Keratinocyte (primary cell): ENCODE data around the gene GTF3C4. TPM values are rescaled to one million over a fixed set of nuclear protein-coding genes. Genes with fewer than 3 reads are reported as not detected.

ENCODE experiments used
- DNase-seq: peaks from one replicate; pipeline ENCODE4 v3.0.0-alpha.2; 2011; ENCODE audit warnings: low read depth, missing footprints, low spot score
- FAIRE-seq: peaks from 2 replicates; lab custom pipeline; 2011; peaks lifted over from hg19 to GRCh38; lab: Jason Lieb, UNC
- H2AFZ ChIP-seq: 2 replicates; pipeline ENCODE4 v1.6.0; 2012; ENCODE audit warnings: low read length, control low read depth, inconsistent platforms; ENCODE audit not compliant: control insufficient read depth
- H3K27ac ChIP-seq: 2 replicates; pipeline ENCODE4 v1.5.1; 2011; ENCODE audit warnings: low read length; ENCODE audit not compliant: control insufficient read depth, insufficient read depth
- H3K27me3 ChIP-seq: 3 replicates; pipeline ENCODE4 v1.6.0; 2011; ENCODE audit warnings: low read length; ENCODE audit not compliant: control insufficient read depth, insufficient read depth; ENCODE audit errors: extremely low read depth
- H3K36me3 ChIP-seq, 2 experiments: 2 replicates in 1 of 2; 3 replicates in 1 of 2; pipeline ENCODE4 v1.5.1; 2011; ENCODE audit warnings: low read length in 2 of 2, mild to moderate bottlenecking in 1 of 2; ENCODE audit not compliant: control insufficient read depth in 2 of 2, insufficient read depth in 2 of 2; ENCODE audit errors: extremely low read depth in 1 of 2
- H3K4me1 ChIP-seq: 3 replicates; pipeline ENCODE4 v1.5.1; 2011; ENCODE audit warnings: low read length; ENCODE audit not compliant: control insufficient read depth, insufficient read depth; ENCODE audit errors: extremely low read depth
- H3K4me2 ChIP-seq: 3 replicates; pipeline ENCODE4 v1.6.0; 2011; ENCODE audit warnings: low read depth, low read length; ENCODE audit not compliant: control insufficient read depth, insufficient read depth; ENCODE audit errors: extremely low read depth
- H3K4me3 ChIP-seq, 3 experiments: fragments of 200-600 bp in 1 of 3; sonication (generic) in 1 of 3; 2 replicates in 2 of 3; 3 replicates in 1 of 3; pipeline ENCODE4 v1.5.1; 2011 to 2016; ENCODE audit warnings: low read length in 3 of 3, mild to moderate bottlenecking in 3 of 3, control low read depth in 2 of 3, inconsistent platforms in 1 of 3, low read depth in 1 of 3, mixed read lengths in 1 of 3, mixed run types in 1 of 3, moderate library complexity in 1 of 3; ENCODE audit not compliant: control insufficient read depth in 2 of 3, insufficient read depth in 2 of 3; ENCODE audit errors: extremely low read depth in 1 of 3
- H3K79me2 ChIP-seq: 2 replicates; pipeline ENCODE4 v1.6.0; 2012; ENCODE audit warnings: low read length; ENCODE audit not compliant: control insufficient read depth, insufficient read depth
- H3K9ac ChIP-seq: 3 replicates; pipeline ENCODE4 v1.6.0; 2011; ENCODE audit warnings: low read length; ENCODE audit not compliant: control insufficient read depth, insufficient read depth; ENCODE audit errors: extremely low read depth
- H3K9me1 ChIP-seq: 3 replicates; pipeline ENCODE4 v1.6.0; 2011; ENCODE audit warnings: low read length; ENCODE audit not compliant: control insufficient read depth, insufficient read depth; ENCODE audit errors: extremely low read depth
- H3K9me3 ChIP-seq: 2 replicates; pipeline ENCODE4 v1.5.1; 2012; ENCODE audit warnings: low read depth, low read length; ENCODE audit not compliant: control insufficient read depth
- H4K20me1 ChIP-seq: 3 replicates; pipeline ENCODE4 v1.6.0; 2011; ENCODE audit warnings: low read length; ENCODE audit not compliant: control insufficient read depth, insufficient read depth; ENCODE audit errors: extremely low read depth
- CTCF ChIP-seq, 3 experiments: IDR thresholded peaks in 1 of 3; conservative IDR thresholded peaks in 1 of 3; optimal IDR thresholded peaks in 1 of 3; 2 replicates in 2 of 3; 3 replicates in 1 of 3; pipeline versions ENCODE3 to v1.5.1; 2011; ENCODE audit warnings: low read length in 3 of 3, mild to moderate bottlenecking in 3 of 3, moderate library complexity in 2 of 3, control low read depth in 1 of 3, inconsistent platforms in 1 of 3; ENCODE audit not compliant: insufficient read depth in 2 of 3; ENCODE audit errors: extremely low read depth in 1 of 3
- EZH2 ChIP-seq: IDR thresholded peaks from one replicate; pipeline ENCODE4 v1.6.1; 2012; ENCODE audit warnings: inconsistent platforms, mild to moderate bottlenecking, low read length, moderate library complexity
- dilution Hi-C: fragments of 300-500 bp; cut with MboI; formaldehyde crosslinking; loops from one replicate; pipeline ENCODE4 v1.7.0; 2020; ENCODE audit warnings: low sequenced_read_pairs; ENCODE audit not compliant: extremely low pct_ligation_motif_present
- polyA plus RNA-seq, 5 experiments: library from polyadenylated mRNA; depleted of rRNA in 3 of 5; stranded (reverse) in 3 of 5; stranded (forward) in 1 of 5; unstranded in 1 of 5; fragments of >200 nt; gene quantifications; 1 replicate in 1 of 5; 2 replicates in 3 of 5; 3 replicates in 1 of 5; pipeline versions ENCODE4 v1.2.1 to v1.2.3, GENCODE V29; 2011 to 2012; ENCODE audit warnings: missing spikeins in 2 of 5, low read depth in 1 of 5, low replicate concordance in 1 of 5

GTF3C4 gene
- polyA plus RNA-seq, 1 donor (not counting 4 experiments of a cell fraction or from before 2014, with no cell fraction given), result 7.7 TPM

- no peak overlapping the region for H3K4me2 ChIP-seq
- no peaks in the 10 kb centered on the region for H3K27me3 ChIP-seq
- dilution Hi-C loops, result no loop called here
- H3K4me1 ChIP-seq, result peaks cover 16% of the 10 kb centered on the region
- no peak overlapping the region for H2AFZ ChIP-seq
- FAIRE-seq (no peak), DNase-seq (no peak)
- TF ChIP-seq CTCF (optimal IDR thresholded peaks at IDR 0.05 in 1 of 3, IDR thresholded peaks at IDR 0.05 in 1 of 3, conservative IDR thresholded peaks at IDR 0.05 in 1 of 3; ENCODE audit: extremely low read depth in 1 of 3, insufficient read depth in 2 of 3, low read length in 3 of 3) (peak; percentile 25 to 46 (median 43)), EZH2 (no peak)
- no peak overlapping the region for H3K4me3 ChIP-seq
- H3K9ac ChIP-seq, result no peak overlapping the region
- peaks cover 3% of the 10 kb centered on the region for H4K20me1 ChIP-seq
- no peaks in the 10 kb centered on the region for H3K9me3 ChIP-seq
- H3K79me2 ChIP-seq, result peaks cover under 1% of the 10 kb centered on the region
- no peak overlapping the region for H3K27ac ChIP-seq
- peaks cover 15 to 29% of the 10 kb centered on the region in 2 experiments for H3K36me3 ChIP-seq
- no peaks in the 10 kb centered on the region for H3K9me1 ChIP-seq
Measured at GRCh38 chr9:132651259-132651658, 19.0 kb upstream of the GTF3C4 start.

- no peak overlapping the region for H3K27ac ChIP-seq
- H3K9ac ChIP-seq, result no peak overlapping the region
- H3K9me1 ChIP-seq, result no peaks in the 10 kb centered on the region
- no peak for TF ChIP-seq CTCF (optimal IDR thresholded peaks at IDR 0.05 in 1 of 3, IDR thresholded peaks at IDR 0.05 in 1 of 3, conservative IDR thresholded peaks at IDR 0.05 in 1 of 3; ENCODE audit: extremely low read depth in 1 of 3, insufficient read depth in 2 of 3, low read length in 3 of 3)
- no peak for TF ChIP-seq EZH2
- H3K79me2 ChIP-seq, result peaks cover 6% of the 10 kb centered on the region
- no peak for DNase-seq
- peaks cover 16 to 22% of the 10 kb centered on the region in 2 experiments for H3K36me3 ChIP-seq
- FAIRE-seq, result no peak
- H3K4me2 ChIP-seq, result no peak overlapping the region
- H3K4me1 ChIP-seq, result no peaks in the 10 kb centered on the region
- no peaks in the 10 kb centered on the region for H3K9me3 ChIP-seq
- dilution Hi-C loops, result no loop called here
- no peaks in the 10 kb centered on the region for H3K27me3 ChIP-seq
- no peak overlapping the region for H2AFZ ChIP-seq
- no peak overlapping the region for H3K4me3 ChIP-seq
- no peaks in the 10 kb centered on the region for H4K20me1 ChIP-seq
Measured at GRCh38 chr9:132656299-132656698, 14.0 kb upstream of the GTF3C4 start.
